HG02610 (cell line): ENCODE data around the gene NAT16.

Experiments used
- ATAC-seq: cut with Tn5 transposase; IDR thresholded peaks from one replicate; pipeline ENCODE4 v1.9.1; 2021; ENCODE audit warnings: mild to moderate bottlenecking, moderate library complexity; ENCODE audit not compliant: unreplicated experiment

NAT16 gene

DNA sequence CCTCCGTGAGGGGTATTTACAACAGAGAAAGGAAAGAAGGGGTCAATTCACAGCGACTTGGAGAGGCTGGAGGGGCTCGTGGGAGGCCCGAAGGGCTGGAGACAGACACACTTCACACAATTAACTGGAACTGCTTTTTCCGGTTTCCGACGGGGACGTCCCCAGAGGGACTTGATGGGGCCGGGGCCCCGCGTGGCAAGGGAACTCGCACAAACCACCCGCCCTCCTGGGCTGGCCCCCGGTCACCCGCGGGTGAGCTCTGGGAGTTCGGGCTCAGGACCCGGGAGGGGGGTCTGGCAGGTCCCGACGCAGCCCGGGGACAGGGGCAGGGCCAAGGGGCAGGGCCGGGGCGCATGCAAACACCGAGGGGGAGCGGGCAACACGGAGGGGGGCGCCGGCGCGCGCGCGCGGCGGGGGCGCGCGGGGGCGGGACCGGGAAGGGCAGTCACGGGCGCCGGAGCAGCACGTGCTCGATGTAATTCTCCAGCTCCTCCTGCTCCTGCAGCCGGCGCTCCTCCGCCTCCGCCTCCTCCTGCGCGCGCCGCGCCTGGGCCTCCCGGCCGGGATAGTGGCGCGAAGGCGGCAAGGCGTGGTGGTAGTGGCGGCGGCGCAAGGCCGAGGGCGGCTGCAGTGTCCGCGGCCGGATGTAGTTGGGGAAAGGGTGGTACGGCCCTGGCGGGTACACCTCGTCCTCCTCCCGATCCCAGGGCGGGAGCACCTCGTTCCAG, 17.4 kb downstream of the NAT16 start:
- no peak for ATAC-seq

DNA sequence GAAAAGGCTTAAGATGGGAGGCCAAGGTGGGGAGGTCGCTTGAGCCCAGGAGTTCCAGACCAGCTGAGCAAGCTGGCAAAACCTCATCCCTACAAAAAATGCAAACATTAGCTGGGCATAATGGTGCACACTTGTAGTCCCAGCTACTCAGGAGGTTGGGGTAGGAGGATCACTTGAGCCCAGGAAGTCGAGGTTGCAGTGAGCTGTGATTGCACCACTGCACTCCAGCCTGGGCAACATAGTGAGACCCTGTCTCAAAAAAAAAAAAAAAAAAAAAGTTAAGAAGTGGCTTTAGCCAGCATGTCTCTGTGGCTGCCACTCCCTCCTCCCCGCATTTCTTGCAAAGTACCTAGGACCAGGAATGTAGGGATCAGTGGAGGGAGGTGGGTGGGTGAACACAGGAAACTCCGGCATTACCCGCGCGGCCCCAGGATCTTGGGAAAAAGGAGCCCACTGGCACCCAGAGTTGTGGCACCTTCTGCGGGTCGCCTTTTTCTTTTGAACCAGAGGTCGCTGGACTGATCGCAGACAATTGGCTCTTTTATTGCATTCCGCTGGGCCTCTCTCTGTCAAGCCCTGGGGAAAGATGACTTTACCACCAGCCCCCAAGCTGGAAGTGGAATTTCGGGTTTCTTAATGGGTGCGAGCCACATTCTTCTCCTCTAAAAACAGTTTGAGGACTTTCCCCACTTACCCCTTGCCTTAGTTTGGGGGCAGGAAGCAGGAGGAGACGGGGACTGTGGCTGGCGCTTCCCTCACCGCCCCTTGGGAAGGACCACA, 18.2 kb downstream of the NAT16 start:
- ATAC-seq = no peak

GRCh38 chr7:101160910-101161309, 19.2 kb downstream of the NAT16 start:
- ATAC-seq = no peak

DNA sequence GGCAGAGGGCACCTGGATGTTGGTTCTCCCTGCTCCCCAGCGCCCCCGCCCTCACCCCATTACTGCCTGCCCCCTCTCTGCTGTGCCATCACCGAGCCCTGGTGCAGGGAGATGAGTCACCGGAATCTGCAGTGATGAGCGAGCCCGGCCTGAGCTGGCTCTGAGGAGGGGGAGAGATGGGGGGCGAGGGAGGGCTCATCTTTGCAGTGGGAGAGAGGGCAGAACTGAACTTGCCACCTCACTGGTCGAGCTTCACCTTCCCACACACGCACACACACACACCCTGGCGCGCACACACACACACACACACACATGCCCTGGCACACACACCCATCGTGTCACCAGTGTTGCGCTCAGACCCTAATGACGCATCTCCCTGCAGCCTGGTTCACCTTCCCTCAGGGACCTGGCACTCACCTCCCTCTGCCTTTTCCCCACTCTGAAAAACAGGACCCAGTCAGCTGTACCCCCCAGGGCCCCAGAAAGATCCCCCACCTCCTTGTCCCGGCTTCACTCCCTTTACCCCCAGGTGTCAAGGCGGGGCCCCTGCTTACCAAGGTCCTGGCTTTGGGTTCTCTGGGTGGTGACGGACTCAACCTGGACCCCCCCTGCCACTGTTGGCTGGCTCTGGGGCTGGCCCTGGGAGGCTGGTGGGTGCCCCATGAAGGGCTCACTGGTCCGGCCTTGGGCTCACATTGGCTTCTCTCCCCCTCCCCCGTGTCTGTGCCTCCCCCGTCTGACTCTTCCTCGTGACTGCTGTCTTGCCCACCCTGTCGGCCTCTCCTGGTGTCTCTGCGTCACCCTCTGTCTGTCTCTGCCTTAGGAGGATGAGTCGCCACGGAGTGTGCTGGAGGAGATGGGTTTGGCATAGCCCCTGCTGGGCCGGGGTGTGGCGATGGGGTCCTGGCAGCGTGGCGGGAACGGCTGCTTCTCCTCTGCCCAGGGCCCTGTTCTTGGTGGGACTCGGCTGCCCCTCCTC, 20.1 kb downstream of the NAT16 start:
- no peak for ATAC-seq

GRCh38 chr7:101156866-101157589, 23.1 kb downstream of the NAT16 start:
- ATAC-seq = no peak

- ATAC-seq = no peak
These were observed 23.8 kb downstream of the NAT16 start for GRCh38 chr7:101156277-101156676.

DNA sequence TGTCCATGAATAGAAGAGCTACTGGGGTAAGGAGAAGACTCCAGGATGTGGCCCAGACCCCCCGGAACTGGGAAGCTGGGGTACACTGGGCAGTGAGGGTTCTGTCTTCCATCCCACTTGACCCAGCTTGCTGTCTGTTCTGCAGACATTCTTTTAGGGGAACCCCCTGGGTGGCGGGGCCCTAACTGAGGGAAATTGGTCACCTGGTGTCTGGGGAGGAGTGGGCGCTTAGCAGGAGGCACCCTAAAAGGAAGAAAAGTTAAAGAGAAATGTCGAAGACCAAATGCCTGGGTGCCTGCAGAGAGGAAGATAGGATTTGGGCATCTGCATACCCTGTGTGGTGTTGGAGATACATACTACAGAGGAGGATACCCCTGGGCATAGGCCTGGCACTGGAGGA, 24.8 kb downstream of the NAT16 start:
- ATAC-seq = no peak

GRCh38 chr7:101154693-101155102, 25.4 kb downstream of the NAT16 start:
- peak; percentile 20 for ATAC-seq

- peak; percentile 73 for ATAC-seq
These were observed 26.0 kb downstream of the NAT16 start, which contains the start of gene AP1S1 for GRCh38 chr7:101153969-101154692. TSS of gene AP1S1 (plus strand) at chr7:101154476. CDS start at chr7:101154515, 39 bp downstream.

- no peak for ATAC-seq
These were observed 28.0 kb downstream of the NAT16 start for GRCh38 chr7:101151908-101152651.

DNA sequence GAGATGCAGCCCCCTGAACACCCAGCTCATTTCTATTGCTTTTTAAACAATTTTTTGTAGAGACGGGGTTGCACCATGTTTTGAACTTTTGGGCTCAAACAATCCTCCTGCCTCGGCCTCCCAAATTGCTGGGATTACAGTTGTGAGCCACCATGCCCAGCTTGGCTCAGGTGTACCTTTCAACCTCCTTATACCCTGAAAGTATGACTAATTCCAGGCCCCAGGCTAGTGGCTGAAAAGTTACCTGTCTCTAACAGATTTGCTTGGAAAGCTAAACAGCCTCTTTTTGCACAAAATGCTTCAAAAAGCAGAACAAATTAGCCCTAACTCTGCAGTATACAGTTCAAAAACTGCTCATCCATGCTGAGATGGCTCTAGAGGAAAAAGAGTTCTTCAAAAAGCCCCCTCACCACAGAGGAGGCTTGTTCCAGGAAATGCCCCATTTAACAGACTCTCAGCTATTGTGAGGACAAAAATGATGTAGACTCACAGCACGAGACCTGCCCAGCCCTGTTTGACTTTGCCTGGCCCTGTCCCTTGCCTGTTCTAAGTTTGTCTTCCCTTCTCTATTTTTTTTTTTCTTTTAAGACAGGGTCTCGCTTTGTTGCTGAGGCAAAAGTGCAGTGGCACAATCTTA, 39.2 kb downstream of the NAT16 start:
- no peak for ATAC-seq

DNA sequence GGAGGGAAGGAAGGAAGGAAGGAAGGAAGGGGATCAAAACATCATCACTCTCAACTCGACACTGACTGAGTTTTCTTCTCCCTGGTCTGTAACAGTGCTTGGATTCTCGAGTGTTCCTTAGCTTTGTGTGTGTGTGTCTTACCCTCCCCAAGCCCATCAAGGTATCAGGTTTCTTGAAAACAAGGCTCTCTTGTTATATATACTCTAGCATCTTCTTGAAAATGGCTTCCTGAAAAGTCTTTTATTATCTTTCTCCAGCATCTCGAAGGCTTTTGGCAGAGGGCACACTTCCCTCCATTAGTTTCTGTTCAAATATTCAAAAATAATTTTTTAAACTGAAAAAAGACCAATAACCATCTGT, 39.8 kb downstream of the NAT16 start:
- no peak for ATAC-seq

GRCh38 chr7:101138213-101138870, 41.8 kb downstream of the NAT16 start:
- peak; percentile 86 for ATAC-seq

DNA sequence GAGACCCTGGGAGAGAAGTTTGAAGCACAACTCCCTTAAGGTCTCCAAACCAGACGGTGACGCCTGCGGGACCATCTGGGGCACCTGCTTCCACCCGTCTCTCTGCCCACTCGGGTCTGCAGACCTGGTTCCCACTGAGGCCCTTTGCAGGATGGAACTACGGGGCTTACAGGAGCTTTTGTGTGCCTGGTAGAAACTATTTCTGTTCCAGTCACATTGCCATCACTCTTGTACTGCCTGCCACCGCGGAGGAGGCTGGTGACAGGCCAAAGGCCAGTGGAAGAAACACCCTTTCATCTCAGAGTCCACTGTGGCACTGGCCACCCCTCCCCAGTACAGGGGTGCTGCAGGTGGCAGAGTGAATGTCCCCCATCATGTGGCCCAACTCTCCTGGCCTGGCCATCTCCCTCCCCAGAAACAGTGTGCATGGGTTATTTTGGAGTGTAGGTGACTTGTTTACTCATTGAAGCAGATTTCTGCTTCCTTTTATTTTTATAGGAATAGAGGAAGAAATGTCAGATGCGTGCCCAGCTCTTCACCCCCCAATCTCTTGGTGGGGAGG, 42.4 kb downstream of the NAT16 start:
- ATAC-seq = no peak

DNA sequence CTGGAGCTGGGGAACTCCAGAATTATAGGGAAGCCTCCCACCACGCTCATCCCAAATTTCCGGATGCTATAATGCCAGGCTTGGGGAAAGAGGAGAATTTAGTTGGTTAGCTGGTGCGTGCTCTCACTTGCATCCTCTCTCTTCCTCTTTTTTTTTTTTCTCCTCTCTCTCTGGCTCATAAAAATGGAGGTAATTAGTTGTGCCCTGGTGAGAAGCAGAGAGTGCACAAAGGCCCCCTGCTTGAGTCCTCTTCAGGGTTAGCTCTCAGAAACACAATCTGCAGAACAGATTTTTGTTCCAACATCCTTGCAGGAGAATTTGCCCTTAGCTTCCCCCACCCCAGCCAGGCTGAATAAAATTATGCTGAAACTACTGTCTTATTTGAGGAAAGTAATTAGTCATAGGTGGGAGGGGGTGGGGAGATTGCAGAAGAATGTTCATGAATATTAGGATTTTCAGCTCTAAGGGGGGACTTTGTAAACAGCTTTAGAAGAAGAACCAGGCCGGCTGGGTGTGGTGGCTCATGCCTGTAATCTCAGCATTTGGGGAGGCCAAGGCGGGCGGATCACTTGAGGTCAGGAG, 45.6 kb downstream of the NAT16 start:
- ATAC-seq = no peak

- no peak for ATAC-seq
These were observed 46.3 kb downstream of the NAT16 start for GRCh38 chr7:101133621-101134398.
